Mesendoderm (in vitro differentiated cells): ENCODE measurements around the gene ERC1.

Experiments
- DNase-seq: peaks from one replicate; pipeline ENCODE4 v3.0.0; 2013
- H2AK5ac ChIP-seq: 2 replicates; pipeline ENCODE4 v1.6.1; 2013; ENCODE audit warnings: low read length, inconsistent platforms
- H2BK120ac ChIP-seq: 2 replicates; pipeline ENCODE4 v1.6.1; 2013; ENCODE audit warnings: low read depth, mild to moderate bottlenecking, low read length, moderate library complexity, mixed read lengths
- H2BK15ac ChIP-seq: replicated peaks from 2 replicates; pipeline ENCODE4 v1.6.1; 2013; ENCODE audit warnings: low read depth, mild to moderate bottlenecking, moderate library complexity
- H2BK5ac ChIP-seq: 2 replicates; pipeline ENCODE4 v1.6.1; 2013; ENCODE audit warnings: low read length, inconsistent platforms
- H3K18ac ChIP-seq: 2 replicates; pipeline ENCODE4 v1.6.1; 2013; ENCODE audit warnings: mild to moderate bottlenecking, low read length, mixed read lengths
- H3K23ac ChIP-seq: one replicate; pipeline ENCODE4 v1.6.1; 2013; ENCODE audit warnings: low read length
- H3K27ac ChIP-seq: 2 replicates; pipeline ENCODE4 v1.5.1; 2013; ENCODE audit warnings: low read depth, mild to moderate bottlenecking, inconsistent platforms, low read length, moderate library complexity
- H3K27me3 ChIP-seq: 2 replicates; pipeline ENCODE4 v1.6.1; 2013; ENCODE audit warnings: low read length, control low read depth, mild to moderate bottlenecking, inconsistent platforms; ENCODE audit not compliant: insufficient read depth, poor library complexity
- H3K36me3 ChIP-seq: 2 replicates; pipeline ENCODE4 v1.6.1; 2013; ENCODE audit warnings: low read length, inconsistent platforms; ENCODE audit not compliant: control insufficient read depth, insufficient read depth
- H3K4ac ChIP-seq: one replicate; pipeline ENCODE4 v1.6.1; 2013; ENCODE audit warnings: low read depth, mild to moderate bottlenecking, low read length, moderate library complexity
- H3K4me1 ChIP-seq: 2 replicates; pipeline ENCODE4 v1.6.1; 2013; ENCODE audit warnings: low read depth, low read length, inconsistent platforms; ENCODE audit not compliant: control insufficient read depth
- H3K4me2 ChIP-seq: 2 replicates; pipeline ENCODE4 v1.6.1; 2013; ENCODE audit warnings: low read length
- H3K4me3 ChIP-seq: 2 replicates; pipeline ENCODE4 v1.5.1; 2013; ENCODE audit warnings: mild to moderate bottlenecking, low read length
- H3K56ac ChIP-seq: one replicate; pipeline ENCODE4 v1.6.1; 2013; ENCODE audit warnings: low read length
- H3K79me1 ChIP-seq: 2 replicates; pipeline ENCODE4 v1.6.1; 2013; ENCODE audit warnings: low read length, inconsistent platforms
- H3K79me2 ChIP-seq: 2 replicates; pipeline ENCODE4 v1.6.1; 2013; ENCODE audit warnings: mild to moderate bottlenecking, low read length; ENCODE audit not compliant: control insufficient read depth, insufficient read depth
- H3K9ac ChIP-seq: 2 replicates; pipeline ENCODE4 v1.6.1; 2013; ENCODE audit warnings: low read length, inconsistent platforms
- H4K5ac ChIP-seq: one replicate; pipeline ENCODE4 v1.6.1; 2013; ENCODE audit warnings: low read length
- H4K8ac ChIP-seq: one replicate; pipeline ENCODE4 v1.6.1; 2013; ENCODE audit warnings: low read depth, mild to moderate bottlenecking, control low read depth, low read length, moderate library complexity
- WGBS: extraction: QIAGEN DNeasy Blood & Tissue Kit; methylation state at CpG from one replicate; pipeline ENCODE4 v1.1.7; 2013; ENCODE audit warnings: low lambda C conversion rate, missing lambda C conversion rate; ENCODE audit not compliant: insufficient coverage; ENCODE audit errors: extremely low coverage; 5-methylcytosine and 5-hydroxymethylcytosine counted together

Gene ERC1

DNA sequence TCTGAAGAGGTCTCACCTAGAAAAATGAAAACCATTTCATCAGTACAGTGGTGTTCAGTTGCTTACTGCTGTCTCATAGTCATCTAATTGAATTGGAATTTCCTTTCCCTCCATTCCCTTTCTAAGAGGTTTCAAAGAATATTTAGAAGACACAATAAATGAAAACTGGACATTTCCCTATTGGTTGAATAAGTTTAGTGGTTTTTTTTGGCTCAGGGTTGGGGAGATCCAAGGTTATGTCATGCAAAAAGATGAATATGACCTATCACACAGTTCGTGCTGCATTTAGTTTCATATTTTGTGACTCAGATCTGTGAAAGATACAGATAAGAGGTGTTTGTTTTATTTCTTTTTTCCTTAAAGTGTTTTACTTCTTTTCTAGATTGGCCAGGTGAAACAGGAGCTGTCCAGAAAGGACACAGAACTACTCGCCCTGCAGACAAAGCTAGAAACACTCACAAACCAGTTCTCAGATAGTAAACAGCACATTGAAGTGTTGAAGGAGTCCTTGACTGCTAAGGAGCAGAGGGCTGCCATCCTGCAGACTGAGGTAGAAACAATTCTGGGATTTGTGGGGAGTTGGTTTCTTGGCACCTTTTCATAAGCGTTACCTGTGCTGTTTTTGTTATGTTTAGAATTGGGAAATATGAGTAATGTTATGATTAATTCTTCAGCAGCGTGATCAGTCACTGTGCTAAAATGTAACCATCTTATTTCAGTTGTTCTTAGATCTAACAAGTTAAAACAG is 124.6 kb downstream of the ERC1 start:
- Histone ChIP-seq H4K8ac (no peak overlapping the region), H3K36me3 (no peaks in the 10 kb centered on the region), H4K5ac (no peak overlapping the region), H2AK5ac (no peak overlapping the region), H3K27me3 (no peaks in the 10 kb centered on the region), H2BK120ac (no peak overlapping the region), H3K79me1 (no peaks in the 10 kb centered on the region), H3K56ac (no peak overlapping the region), H3K9ac (no peak overlapping the region), H3K23ac (no peak overlapping the region), H3K18ac (no peak overlapping the region), H3K4me3 (no peak overlapping the region), H3K27ac (no peak overlapping the region), H3K4me2 (no peak overlapping the region), H3K79me2 (no peaks in the 10 kb centered on the region), H2BK15ac (no peak overlapping the region), H3K4me1 (no peaks in the 10 kb centered on the region), H3K4ac (no peak overlapping the region), H2BK5ac (no peak overlapping the region)
- WGBS = no CpG with 5 or more reads among the region's 4 CpGs
- DNase-seq = no peak

DNA sequence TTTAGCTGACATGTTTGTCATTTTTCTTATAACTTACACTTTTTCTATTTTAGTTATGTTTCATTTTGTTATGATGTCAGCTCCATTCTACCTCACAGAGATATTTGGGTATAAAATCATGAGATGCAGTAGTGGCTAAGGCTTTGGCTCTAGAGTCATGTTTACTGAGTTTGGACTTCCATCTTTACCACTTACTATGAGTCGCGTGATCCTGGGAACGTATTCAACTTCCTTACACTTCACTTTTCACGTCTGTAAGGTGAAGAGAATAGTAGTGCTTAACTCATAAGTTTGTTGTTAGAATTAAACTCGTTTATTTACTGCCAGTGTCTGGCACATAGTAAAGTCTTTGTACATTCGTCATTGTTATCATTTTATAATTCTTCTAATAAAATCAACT is 126.3 kb downstream of the ERC1 start:
- WGBS = no CpG with 5 or more reads among the region's 6 CpGs
- no peaks in the 10 kb centered on the region for H3K4me1 ChIP-seq

DNA sequence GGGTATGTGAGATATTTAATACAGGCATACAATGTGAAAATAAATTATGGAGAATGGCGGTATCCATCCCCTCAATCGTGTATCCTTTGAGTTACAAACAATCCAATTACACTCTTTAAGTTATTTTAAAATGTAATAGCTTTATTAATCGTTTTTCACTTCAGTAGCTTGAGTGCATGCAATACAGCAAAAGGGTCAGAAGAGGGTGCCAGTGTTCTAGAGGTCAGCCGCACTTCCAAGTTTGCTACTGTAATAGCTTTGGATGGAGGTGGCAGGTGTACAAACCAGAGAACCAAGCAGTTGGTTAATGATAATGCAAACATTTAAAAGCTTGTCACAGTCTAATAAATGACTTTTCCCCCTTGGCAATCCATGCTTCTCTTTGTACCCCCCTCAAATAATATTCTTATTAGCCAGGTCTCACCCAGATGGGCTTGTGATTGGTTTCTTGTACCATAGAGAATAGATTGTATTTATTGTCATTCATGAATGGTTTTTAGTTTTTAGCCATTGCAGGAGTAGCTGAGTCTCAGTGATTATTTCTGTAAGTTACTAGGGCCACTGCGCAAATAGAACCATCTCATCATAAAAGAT is 127.0 kb downstream of the ERC1 start:
- Histone ChIP-seq H4K5ac (no peak overlapping the region), H3K27ac (no peak overlapping the region), H3K9ac (no peak overlapping the region), H3K79me2 (no peaks in the 10 kb centered on the region), H3K4ac (no peak overlapping the region), H3K4me3 (no peak overlapping the region), H3K23ac (no peak overlapping the region), H2BK5ac (no peak overlapping the region), H4K8ac (no peak overlapping the region), H3K4me2 (no peak overlapping the region), H3K36me3 (no peaks in the 10 kb centered on the region), H2BK120ac (no peak overlapping the region), H3K27me3 (peaks cover 2% of the 10 kb centered on the region), H3K4me1 (no peaks in the 10 kb centered on the region), H3K18ac (no peak overlapping the region), H2AK5ac (no peak overlapping the region), H3K56ac (no peak overlapping the region), H2BK15ac (no peak overlapping the region), H3K79me1 (no peaks in the 10 kb centered on the region)
- WGBS = no CpG with 5 or more reads among the region's 5 CpGs
- peak; percentile 65 for DNase-seq

More for the DNA sequence above, 126.3 kb downstream of the ERC1 start:
- Histone ChIP-seq H2BK15ac (no peak overlapping the region), H3K27me3 (peaks cover 2% of the 10 kb centered on the region), H3K79me2 (no peaks in the 10 kb centered on the region), H4K5ac (no peak overlapping the region), H3K56ac (no peak overlapping the region), H3K4ac (no peak overlapping the region), H3K23ac (no peak overlapping the region), H2AK5ac (no peak overlapping the region), H3K9ac (no peak overlapping the region), H3K27ac (no peak overlapping the region), H3K18ac (no peak overlapping the region), H4K8ac (no peak overlapping the region), H3K4me3 (no peak overlapping the region), H3K4me2 (no peak overlapping the region), H2BK5ac (no peak overlapping the region), H3K79me1 (no peaks in the 10 kb centered on the region), H3K36me3 (no peaks in the 10 kb centered on the region), H2BK120ac (no peak overlapping the region)
- no peak for DNase-seq

- no peak overlapping the region for H3K23ac ChIP-seq
Measured at GRCh38 chr12:1122786-1123185, 131.8 kb downstream of the ERC1 start.

DNA sequence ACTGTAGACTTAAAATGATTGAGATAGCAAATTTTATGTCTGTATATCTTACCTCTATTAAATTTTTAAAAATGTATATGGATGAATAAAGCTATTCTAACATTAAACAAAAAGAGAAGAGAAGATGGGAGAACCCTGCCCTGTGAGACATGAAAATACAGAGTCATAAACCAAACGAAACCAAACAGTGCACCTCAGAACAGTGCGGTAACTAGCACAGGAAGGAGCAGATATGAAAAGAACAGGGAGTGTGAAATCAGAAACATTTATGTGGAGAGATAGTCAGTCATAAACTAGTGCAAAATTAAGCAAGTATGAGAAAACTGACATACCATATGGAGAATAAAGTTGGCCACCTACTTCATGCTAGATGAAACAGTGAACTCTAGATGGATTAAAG is 135.1 kb downstream of the ERC1 start:
- no peak overlapping the region for H4K8ac ChIP-seq

More at GRCh38 chr12:1122786-1123185, 131.8 kb downstream of the ERC1 start:
- Histone ChIP-seq H3K56ac (no peak overlapping the region), H3K4me1 (no peaks in the 10 kb centered on the region), H3K27ac (no peak overlapping the region), H3K79me2 (no peaks in the 10 kb centered on the region), H3K9ac (no peak overlapping the region), H2BK5ac (no peak overlapping the region), H3K4ac (no peak overlapping the region), H3K79me1 (no peaks in the 10 kb centered on the region), H2BK15ac (no peak overlapping the region), H3K27me3 (peaks cover 2% of the 10 kb centered on the region), H3K18ac (no peak overlapping the region), H3K4me2 (no peak overlapping the region), H3K36me3 (no peaks in the 10 kb centered on the region), H3K4me3 (no peak overlapping the region), H4K8ac (no peak overlapping the region), H2AK5ac (no peak overlapping the region), H4K5ac (no peak overlapping the region), H2BK120ac (no peak overlapping the region)
- WGBS = no CpG with 5 or more reads among the region's 3 CpGs
- DNase-seq = peak; percentile 13

More for the DNA sequence above, 135.1 kb downstream of the ERC1 start:
- Histone ChIP-seq H3K79me2 (no peaks in the 10 kb centered on the region), H3K18ac (no peak overlapping the region), H3K79me1 (no peaks in the 10 kb centered on the region), H4K5ac (no peak overlapping the region), H3K4me1 (no peaks in the 10 kb centered on the region), H3K23ac (no peak overlapping the region), H3K27ac (no peak overlapping the region), H3K4me2 (no peak overlapping the region), H3K4ac (no peak overlapping the region), H3K56ac (no peak overlapping the region), H2BK5ac (no peak overlapping the region), H3K36me3 (no peaks in the 10 kb centered on the region), H3K4me3 (no peak overlapping the region), H2BK120ac (no peak overlapping the region), H3K27me3 (peaks cover 1% of the 10 kb centered on the region), H2AK5ac (no peak overlapping the region), H2BK15ac (no peak overlapping the region), H3K9ac (no peak overlapping the region)
- no peak for DNase-seq
- no CpG with 5 or more reads among the region's 2 CpGs for WGBS
